Measurements from ENCODE around the gene VIPR2. TPM values are rescaled to one million over a fixed set of nuclear protein-coding genes. Genes with fewer than 3 reads are reported as not detected.

VIPR2 gene
- total RNA-seq, 1 donor from 2014 or later: 0.92 TPM

DNA sequence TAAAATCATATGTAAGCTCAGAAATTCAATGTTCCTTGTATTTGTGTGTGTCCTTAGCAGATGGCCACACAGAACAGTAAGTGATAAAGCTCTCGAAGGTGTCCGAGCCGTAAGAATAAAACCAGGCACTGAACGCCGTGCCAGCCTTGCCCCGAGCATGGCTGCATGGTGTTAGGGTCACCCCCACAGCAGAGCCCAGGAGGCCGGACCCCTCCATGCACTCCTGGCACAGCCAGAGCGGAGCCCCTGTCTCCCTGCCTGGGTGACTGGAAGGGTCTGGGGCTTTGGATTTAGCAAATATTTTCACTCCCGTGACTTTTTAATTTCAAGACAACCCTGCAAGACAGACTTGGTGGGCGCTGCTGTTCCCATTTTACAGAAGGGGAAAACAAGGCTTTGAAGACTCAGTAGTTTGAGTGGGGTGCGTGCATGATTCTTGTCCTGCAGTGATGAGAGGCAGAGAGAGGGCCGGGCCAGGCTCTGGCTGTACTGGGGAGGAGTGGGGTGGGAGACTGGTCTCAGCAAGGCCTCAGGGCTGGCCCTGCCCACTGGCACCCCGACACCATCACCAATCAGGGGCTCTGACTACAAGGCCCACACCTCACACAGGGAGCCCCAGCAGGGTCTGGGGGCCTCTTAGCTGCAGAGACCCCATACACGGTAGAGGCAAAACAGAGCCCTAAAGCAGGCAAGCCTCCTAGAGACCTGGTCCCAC is 39.4 kb downstream of the VIPR2 start:
- Histone ChIP-seq H3K4me1 (peaks cover 24% of the 10 kb centered on the region), H3K27me3 (no peaks in the 10 kb centered on the region), H3K27ac (no peak overlapping the region), H3F3A (ENCODE audit: low read depth) (peaks cover 3% of the 10 kb centered on the region), H3K79me2 (ENCODE audit: low read depth) (no peaks in the 10 kb centered on the region), H3K4me2 (no peak overlapping the region), H2AFZ (replicated peaks) (no peak overlapping the region), H3K9me3 (ENCODE audit: low read depth) (no peaks in the 10 kb centered on the region), H4K20me1 (ENCODE audit: low read depth) (no peaks in the 10 kb centered on the region), H3K9ac (no peak overlapping the region), H3K4me3 (no peak overlapping the region), H3K36me3 (no peaks in the 10 kb centered on the region)
- Mint-ChIP-seq H3K36me3 (peaks cover 5% of the 10 kb centered on the region), H3K4me1 (peaks cover 33% of the 10 kb centered on the region), H3K4me3 (no peak overlapping the region), H3K9me3 (peaks cover 11% of the 10 kb centered on the region), H3K27me3 (ENCODE audit: insufficient read depth, low read depth) (peaks cover 3% of the 10 kb centered on the region), H3K27ac (no peak overlapping the region)
- no peak for DNase-seq (ENCODE audit: low spot score)
- TF ChIP-seq EZH2phosphoT487 (IDR thresholded peaks at IDR 0.05) (no peak), EZH2 (IDR thresholded peaks at IDR 0.05) (no peak)
- TF ChIP-seq, protein P1, sequence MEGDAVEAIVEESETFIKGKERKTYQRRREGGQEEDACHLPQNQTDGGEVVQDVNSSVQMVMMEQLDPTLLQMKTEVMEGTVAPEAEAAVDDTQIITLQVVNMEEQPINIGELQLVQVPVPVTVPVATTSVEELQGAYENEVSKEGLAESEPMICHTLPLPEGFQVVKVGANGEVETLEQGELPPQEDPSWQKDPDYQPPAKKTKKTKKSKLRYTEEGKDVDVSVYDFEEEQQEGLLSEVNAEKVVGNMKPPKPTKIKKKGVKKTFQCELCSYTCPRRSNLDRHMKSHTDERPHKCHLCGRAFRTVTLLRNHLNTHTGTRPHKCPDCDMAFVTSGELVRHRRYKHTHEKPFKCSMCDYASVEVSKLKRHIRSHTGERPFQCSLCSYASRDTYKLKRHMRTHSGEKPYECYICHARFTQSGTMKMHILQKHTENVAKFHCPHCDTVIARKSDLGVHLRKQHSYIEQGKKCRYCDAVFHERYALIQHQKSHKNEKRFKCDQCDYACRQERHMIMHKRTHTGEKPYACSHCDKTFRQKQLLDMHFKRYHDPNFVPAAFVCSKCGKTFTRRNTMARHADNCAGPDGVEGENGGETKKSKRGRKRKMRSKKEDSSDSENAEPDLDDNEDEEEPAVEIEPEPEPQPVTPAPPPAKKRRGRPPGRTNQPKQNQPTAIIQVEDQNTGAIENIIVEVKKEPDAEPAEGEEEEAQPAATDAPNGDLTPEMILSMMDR (IDR thresholded peaks at IDR 0.05): no peak

DNA sequence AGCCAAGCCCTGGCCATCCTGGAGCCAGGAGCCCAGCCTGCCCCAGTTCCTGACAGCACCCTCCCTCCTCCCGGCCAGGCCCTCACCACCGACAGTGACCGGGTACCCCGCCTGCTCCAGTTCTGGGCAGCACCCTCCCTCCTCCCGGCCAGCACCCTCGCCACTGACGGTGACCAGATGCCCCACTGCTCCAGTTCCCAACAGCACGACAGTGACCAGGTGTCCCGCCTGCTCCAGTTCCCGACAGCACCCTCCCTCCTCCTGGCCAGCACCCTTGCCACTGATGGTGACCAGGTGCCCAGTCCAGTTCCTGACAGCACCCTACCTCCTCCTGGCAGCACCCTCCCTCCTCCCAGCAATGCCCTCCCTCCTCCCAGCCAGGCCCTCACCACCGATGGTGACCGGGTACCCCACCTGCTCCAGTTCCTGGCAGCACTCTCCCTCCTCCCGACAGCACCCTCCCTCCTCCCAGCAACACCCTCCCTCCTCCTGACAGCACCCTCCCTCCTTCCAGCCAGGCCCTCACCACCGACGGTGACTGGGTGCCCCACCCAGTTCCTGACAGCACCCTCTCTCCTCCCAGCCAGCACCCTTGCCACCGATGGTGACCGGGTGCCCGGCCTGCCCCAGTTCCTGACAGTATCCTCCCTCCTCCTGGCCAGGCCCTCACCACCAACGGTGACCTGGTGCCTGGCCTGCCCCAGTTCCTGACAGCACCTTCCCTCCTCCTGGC is 40.3 kb downstream of the VIPR2 start:
- H2AFZ ChIP-seq (replicated peaks): no peak overlapping the region
- no peak overlapping the region for H3K9ac ChIP-seq
- peaks cover 3% of the 10 kb centered on the region for H3F3A ChIP-seq (ENCODE audit: low read depth)
- H3K36me3 ChIP-seq: no peaks in the 10 kb centered on the region
- peaks cover 11% of the 10 kb centered on the region for H3K9me3 Mint-ChIP-seq
- no peaks in the 10 kb centered on the region for H3K79me2 ChIP-seq (ENCODE audit: low read depth)
- no peaks in the 10 kb centered on the region for H3K27me3 ChIP-seq
- TF ChIP-seq, protein P1 (IDR thresholded peaks at IDR 0.05): no peak
- no peak for TF ChIP-seq EZH2phosphoT487 (IDR thresholded peaks at IDR 0.05)
- no peak for TF ChIP-seq EZH2 (IDR thresholded peaks at IDR 0.05)
- H4K20me1 ChIP-seq (ENCODE audit: low read depth): no peaks in the 10 kb centered on the region
- H3K4me3 Mint-ChIP-seq: no peak overlapping the region
- H3K27me3 Mint-ChIP-seq (ENCODE audit: insufficient read depth, low read depth): no peaks in the 10 kb centered on the region
- H3K9me3 ChIP-seq (ENCODE audit: low read depth): no peaks in the 10 kb centered on the region
- H3K36me3 Mint-ChIP-seq: peaks cover 5% of the 10 kb centered on the region
- H3K27ac Mint-ChIP-seq: no peak overlapping the region
- DNase-seq (ENCODE audit: low spot score): no peak
- peaks cover 33% of the 10 kb centered on the region for H3K4me1 Mint-ChIP-seq
- H3K4me3 ChIP-seq: no peak overlapping the region
- peaks cover 24% of the 10 kb centered on the region for H3K4me1 ChIP-seq
- no peak overlapping the region for H3K4me2 ChIP-seq
- no peak overlapping the region for H3K27ac ChIP-seq

DNA sequence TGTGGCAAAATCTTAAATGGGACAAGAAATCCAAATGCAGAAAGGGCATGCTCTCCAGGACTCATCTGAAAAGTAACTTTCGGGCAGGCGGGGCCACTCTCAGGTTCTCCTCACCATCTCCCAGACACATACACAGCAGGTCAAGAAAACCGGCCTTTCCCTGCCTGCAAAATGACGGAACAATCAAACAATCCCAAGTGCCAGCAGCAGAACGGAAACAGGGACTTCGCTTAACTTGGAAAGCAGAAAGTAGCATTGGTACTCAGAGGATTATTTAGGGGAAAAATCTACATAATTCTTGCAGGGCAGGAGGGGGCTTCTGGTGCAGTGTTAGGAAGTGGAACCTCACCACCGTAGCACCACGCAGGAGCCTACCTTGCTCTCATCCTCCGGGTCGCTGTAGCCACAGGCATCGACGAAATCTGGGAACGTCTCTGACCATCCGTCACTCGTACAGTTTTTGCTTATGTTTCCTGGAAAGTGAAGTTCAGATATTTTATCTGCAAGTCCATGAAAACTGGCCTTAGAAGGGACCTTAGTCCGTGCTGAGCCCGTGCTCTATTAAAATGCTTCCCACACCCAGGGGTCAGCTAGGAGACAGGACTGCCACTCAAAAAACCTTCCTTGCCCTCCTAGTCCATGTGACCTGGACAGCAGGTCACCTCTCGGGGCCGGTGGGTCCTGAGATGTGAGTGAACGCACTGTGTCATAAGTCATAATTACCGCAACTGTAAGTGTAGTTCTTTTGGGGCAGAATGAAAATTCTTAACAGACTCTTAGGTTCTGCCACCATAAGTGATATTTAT is 41.1 kb downstream of the VIPR2 start:
- Histone ChIP-seq H4K20me1 (ENCODE audit: low read depth) (no peaks in the 10 kb centered on the region), H3K27ac (no peak overlapping the region), H3K27me3 (no peaks in the 10 kb centered on the region), H2AFZ (replicated peaks) (no peak overlapping the region), H3K4me2 (no peak overlapping the region), H3K9ac (no peak overlapping the region), H3K4me1 (peaks cover 24% of the 10 kb centered on the region), H3K4me3 (no peak overlapping the region), H3K79me2 (ENCODE audit: low read depth) (no peaks in the 10 kb centered on the region), H3K9me3 (ENCODE audit: low read depth) (no peaks in the 10 kb centered on the region), H3K36me3 (no peaks in the 10 kb centered on the region), H3F3A (ENCODE audit: low read depth) (peaks cover 3% of the 10 kb centered on the region)
- H3K27me3 Mint-ChIP-seq (ENCODE audit: insufficient read depth, low read depth): no peaks in the 10 kb centered on the region
- H3K27ac Mint-ChIP-seq: peak overlapping the region; percentile 70
- no peak overlapping the region for H3K4me3 Mint-ChIP-seq
- peaks cover 5% of the 10 kb centered on the region for H3K36me3 Mint-ChIP-seq
- H3K9me3 Mint-ChIP-seq: peaks cover 11% of the 10 kb centered on the region
- TF ChIP-seq, protein P1 (IDR thresholded peaks at IDR 0.05): no peak
- no peak for TF ChIP-seq EZH2 (IDR thresholded peaks at IDR 0.05)
- no peak for TF ChIP-seq EZH2phosphoT487 (IDR thresholded peaks at IDR 0.05)
- no peak for DNase-seq (ENCODE audit: low spot score)
- H3K4me1 Mint-ChIP-seq: peaks cover 33% of the 10 kb centered on the region
